ENCODE results near the gene SCN1A.

- TF ChIP-seq CTCF (IDR thresholded peaks at IDR 0.05), result no peak
- TF ChIP-seq POLR2A (IDR thresholded peaks at IDR 0.05), result no peak
Observed at GRCh38 chr2:166074011-166074410, 53.8 kb downstream of the SCN1A start.
